ENCODE measurements around the gene WWP2.
"Not testable (repeated sequence)": the region's sequence is repeated elsewhere in the genome, so short reads cannot be mapped to it uniquely, and the experiment has no call there.

WWP2 gene

DNA sequence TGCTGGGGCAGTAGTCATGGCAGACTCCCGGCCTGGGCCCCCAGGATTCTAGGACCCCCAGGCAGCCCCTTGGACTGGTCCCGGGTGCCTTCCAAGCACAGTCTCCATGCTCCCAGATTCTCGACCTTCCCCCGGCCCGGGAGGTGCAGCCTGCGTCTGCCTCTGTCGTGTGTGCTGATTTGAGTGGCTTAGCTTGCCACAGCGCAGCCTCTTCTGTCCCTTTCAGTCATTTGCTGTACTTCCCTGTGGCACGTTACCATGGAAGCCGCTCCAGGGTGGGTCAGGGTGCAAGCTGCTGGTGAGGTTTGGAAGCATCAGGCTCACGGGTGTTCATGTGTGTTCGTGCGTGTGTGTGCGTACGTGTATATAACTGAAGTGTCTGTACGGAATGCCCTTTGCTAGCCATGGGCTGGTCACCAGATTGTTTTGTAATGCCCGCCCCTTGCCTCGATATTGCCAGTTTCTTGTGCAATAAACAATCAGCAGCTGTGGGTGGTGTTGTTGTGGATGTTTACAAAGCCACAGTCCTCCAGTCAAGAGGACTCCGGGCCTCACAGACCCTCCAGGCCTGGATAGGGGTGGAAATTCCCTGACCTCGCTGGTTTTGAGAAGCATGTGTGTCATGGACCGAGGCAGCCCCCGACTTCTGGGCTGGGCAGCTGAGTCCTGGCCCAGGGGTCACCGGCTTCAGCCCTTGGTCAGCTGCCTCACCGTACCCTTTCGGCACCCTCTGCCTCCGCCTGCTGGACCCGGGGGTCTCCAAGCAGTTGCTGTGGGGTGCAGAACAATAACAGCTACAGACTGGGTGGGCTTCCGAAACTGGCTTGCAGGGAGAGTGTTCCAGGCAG, 179.3 kb downstream of the WWP2 start:
- DNase-seq (ENCODE audit: insufficient read length, low spot score) (no peak), FAIRE-seq (no peak)
- TF ChIP-seq CTCF (IDR thresholded peaks at IDR 0.05; ENCODE audit: insufficient read depth, missing control alignments): no peak

GRCh38 chr16:69942099-69942491, 180.0 kb downstream of the WWP2 start:
- FAIRE-seq: no peak
- no peak for TF ChIP-seq CTCF (IDR thresholded peaks at IDR 0.05; ENCODE audit: insufficient read depth, missing control alignments)

GRCh38 chr16:69942627-69943170, 180.6 kb downstream of the WWP2 start:
- FAIRE-seq: no peak
- no peak for TF ChIP-seq CTCF (IDR thresholded peaks at IDR 0.05; ENCODE audit: insufficient read depth, missing control alignments)
- DNase-seq (ENCODE audit: insufficient read length, low spot score): no peak

More at GRCh38 chr16:69942099-69942491, 180.0 kb downstream of the WWP2 start:
- DNase-seq (ENCODE audit: insufficient read length, low spot score): no peak

DNA sequence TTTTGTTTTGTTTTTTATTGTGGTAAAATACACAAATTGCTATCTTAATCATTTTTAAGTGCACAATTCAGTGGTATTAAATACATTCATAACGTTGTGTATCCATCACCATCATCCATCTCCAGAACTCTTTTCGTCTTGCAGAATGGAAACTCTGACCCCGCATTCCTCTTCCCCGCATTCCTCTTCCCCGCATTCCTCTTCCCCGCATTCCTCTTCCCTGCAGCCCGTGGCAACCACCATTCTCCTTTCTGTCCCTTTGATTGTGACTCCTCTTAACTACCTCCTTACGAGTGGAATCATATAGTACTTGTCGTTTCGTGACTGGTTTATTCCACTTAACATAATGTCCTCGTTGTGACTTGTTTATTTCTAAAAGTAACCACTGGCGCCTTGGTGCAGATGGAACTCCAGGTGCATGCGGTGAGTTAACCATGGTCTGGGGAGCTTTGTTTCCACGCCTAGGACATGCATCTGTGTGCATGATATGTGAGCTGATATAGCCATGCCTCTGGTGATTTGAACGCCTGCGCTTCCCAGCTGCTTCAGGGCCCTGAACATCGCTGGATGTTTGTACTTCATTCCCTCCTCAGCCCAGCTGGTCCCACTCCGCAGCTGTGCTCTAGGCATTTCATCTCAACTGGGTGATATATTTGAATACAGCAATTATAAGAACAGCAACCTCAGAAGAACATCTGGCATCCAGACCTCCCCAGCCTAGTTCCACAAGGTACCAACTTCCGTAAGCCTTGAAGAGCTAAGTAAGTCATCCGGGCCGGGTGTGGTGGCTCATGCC, 181.3 kb downstream of the WWP2 start:
- DNase-seq (ENCODE audit: insufficient read length, low spot score); FAIRE-seq: not testable (repeated sequence)

DNA sequence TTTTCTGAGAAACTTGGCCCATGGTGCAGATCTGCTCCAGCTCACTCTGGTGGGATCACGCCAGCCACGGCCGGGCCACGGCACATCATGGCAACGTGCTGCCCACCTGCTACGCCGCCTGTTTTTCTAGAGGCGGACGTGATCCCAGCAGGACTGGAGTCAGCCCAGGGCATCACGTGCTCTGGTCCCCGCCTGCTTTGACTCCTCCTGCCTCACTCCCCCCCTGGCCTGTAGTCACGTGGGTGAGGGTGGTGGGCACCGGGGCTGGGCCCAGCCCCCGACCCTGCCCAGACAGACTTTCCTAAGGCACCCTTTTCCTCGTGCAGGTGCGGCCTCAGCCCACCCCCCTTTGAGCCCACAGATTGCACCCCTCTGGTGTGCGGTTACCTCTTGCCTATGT, 188.3 kb downstream of the WWP2 start:
- DNase-seq (ENCODE audit: insufficient read length, low spot score); FAIRE-seq: not testable (repeated sequence)

DNA sequence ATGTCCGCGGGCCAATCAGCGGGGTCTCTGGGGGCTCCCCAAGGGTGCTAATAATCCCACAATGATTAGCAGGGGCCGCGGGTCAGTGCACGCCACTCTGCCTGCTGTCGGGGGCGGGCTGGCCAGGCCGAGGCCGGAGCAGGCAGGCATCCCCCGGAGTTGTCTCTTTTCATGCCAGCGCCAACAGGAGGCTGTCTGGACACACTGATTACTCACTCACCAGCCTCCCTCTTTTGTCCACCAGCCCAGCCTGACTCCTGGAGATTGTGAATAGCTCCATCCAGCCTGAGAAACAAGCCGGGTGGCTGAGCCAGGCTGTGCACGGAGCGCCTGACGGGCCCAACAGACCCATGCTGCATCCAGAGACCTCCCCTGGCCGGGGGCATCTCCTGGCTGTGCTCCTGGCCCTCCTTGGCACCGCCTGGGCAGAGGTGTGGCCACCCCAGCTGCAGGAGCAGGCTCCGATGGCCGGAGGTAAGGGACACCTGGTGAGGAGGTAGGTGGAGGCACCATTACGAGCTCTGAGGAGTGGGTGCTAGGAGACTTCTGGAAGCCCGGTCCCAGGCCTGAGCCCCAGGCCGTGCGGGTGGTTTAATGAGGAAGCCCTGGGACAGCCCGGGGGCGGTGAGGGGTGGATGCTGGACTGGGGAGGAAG, 189.0 kb downstream of the WWP2 start, which contains the start of gene CLEC18A:
Gene CLEC18A, plus strand, starts transcription at position 318 of the 655 bp plus-strand sequence. Its CDS starts 33 bp downstream, at position 351.
- FAIRE-seq; DNase-seq (ENCODE audit: insufficient read length, low spot score): not testable (repeated sequence)

DNA sequence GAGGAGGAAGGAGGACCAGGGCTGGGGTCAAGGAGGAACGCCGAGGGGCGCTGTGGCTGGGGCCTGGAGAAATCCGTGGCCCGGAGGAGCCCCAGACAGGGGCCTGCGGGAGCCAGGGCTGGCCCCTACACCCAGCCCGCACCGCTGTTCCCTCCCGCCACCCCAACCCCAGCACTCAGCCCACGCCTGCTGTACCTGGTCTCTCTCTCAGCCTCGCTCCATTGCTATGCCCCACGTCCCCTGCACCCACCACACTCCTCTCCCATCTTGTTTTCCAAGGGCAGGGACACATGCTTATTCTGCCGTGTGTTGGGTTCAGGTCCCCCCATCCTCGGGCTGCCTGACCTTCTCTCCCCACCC, 189.5 kb downstream of the WWP2 start:
- DNase-seq (ENCODE audit: insufficient read length, low spot score); FAIRE-seq: not testable (repeated sequence)

GRCh38 chr16:69952116-69952515, 190.0 kb downstream of the WWP2 start:
- not testable (repeated sequence) for FAIRE-seq; DNase-seq (ENCODE audit: insufficient read length, low spot score)

DNA sequence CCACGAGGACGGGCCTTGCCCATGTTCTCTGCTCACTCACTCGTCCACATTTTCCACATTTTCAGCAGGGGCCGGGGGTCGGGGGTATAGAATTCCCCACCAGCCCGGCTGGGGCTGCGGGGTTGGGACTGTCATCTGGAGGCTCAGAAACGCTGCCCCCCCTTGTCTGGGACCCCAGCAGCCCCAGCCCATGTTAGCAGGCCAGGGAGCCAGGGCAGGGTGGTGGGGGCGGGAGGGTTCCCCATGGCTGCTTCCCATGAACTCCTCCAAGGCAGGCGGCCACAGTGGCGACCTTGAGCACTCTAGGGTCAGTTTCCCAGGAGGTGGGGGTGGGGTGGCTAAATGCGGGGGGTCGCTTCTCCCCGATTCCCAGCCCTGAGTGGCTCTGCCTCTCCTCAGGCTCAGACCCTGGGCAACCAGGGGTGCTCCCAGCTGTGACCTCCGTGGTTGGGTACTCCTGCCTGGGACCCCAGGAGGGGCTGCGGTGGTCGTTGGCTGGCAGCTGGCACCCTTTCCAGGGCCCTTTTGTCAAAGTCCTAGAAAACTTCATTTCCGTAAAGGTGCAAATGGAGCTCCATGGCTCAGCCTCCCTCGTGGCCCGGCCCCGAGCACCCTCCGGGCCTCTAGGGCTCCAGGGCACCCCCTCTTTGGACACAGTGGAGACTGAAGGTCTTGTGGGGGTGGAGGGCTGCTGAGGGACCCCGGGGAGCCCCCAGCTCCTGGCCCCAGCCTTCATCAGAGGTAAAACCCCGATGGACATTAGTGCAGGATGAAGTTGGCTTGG, 190.6 kb downstream of the WWP2 start:
- not testable (repeated sequence) for DNase-seq (ENCODE audit: insufficient read length, low spot score); FAIRE-seq

DNA sequence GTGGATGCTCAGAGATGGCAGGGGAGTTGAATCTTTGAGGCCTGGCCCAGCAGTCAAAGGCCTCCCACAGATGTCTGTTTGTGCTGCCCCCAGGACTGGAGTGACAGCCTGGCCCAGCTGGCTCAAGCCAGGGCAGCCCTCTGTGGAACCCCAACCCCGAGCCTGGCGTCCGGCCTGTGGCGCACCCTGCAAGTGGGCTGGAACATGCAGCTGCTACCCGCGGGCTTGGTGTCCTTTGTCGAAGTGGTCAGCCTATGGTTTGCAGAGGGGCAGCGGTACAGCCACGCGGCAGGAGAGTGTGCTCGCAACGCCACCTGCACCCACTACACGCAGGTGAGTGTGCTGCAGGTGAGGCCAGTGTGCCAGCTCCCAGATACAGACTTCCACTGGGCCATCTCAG, 192.1 kb downstream of the WWP2 start:
- DNase-seq (ENCODE audit: insufficient read length, low spot score); FAIRE-seq: not testable (repeated sequence)

- not testable (repeated sequence) for DNase-seq (ENCODE audit: insufficient read length, low spot score)
These were observed 201.2 kb downstream of the WWP2 start for GRCh38 chr16:69963312-69963711.

DNA sequence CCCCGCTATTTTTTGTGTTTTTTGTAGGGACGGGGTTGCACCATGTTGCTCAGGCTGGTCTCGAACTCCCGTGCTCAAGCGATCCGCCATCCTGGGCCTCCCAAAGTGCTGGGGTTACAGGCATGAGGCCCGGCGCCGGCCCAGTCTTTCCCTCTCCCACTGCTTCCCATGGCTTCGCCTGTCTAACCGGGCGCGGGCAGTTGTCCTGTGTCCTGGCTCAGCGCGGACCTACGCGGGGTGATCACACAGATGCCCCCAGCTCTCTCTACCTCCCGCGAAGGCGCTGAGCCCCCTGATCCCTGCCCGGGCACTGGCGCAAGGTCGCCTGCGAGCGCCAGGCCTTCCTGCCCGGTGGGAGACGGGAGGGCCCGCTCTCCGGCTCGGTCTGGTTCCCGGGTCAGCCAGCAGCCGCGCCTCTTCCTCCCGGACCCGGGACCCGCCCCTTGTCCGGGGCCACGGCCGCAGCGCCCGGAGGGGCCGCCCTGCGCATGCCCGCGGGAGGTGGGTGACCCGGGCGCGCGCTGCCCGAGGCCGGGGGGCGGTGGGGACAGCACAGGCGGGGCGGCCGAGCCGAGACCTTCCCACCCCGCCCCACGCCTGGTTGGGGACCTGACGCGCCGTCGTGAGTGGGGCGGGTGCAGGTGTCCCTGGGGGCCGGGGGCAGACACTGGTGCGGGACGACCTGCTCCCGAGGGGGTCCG, 203.0 kb downstream of the WWP2 start:
- DNase-seq (ENCODE audit: insufficient read length, low spot score); FAIRE-seq: not testable (repeated sequence)

More at GRCh38 chr16:69963312-69963711, 201.2 kb downstream of the WWP2 start:
- FAIRE-seq: not testable (repeated sequence)

- not testable (repeated sequence) for DNase-seq (ENCODE audit: insufficient read length, low spot score); FAIRE-seq
These were observed 203.5 kb downstream of the WWP2 start for GRCh38 chr16:69965661-69966054.

- not testable (repeated sequence) for FAIRE-seq; DNase-seq (ENCODE audit: insufficient read length, low spot score)
These were observed 205.6 kb downstream of the WWP2 start for GRCh38 chr16:69967688-69968087.
